Measurements from ENCODE around the gene MAP3K1.
A peak's percentile ranks its signal among the peaks of the same experiment; 100 is the strongest.

Gene MAP3K1

GRCh38 chr5:56825222-56825824 is 10.0 kb downstream of the MAP3K1 start:
- H3K27ac Mint-ChIP-seq: peak overlapping the region; percentile 7
- no peaks in the 10 kb centered on the region for H3K27me3 Mint-ChIP-seq
- H3K4me3 Mint-ChIP-seq: peak overlapping the region; percentile 2
- no peaks in the 10 kb centered on the region for H3K9me3 Mint-ChIP-seq (ENCODE audit: low read depth)
- H3K36me3 Mint-ChIP-seq: peaks cover 4% of the 10 kb centered on the region
- peaks cover 86% of the 10 kb centered on the region for H3K4me1 Mint-ChIP-seq (ENCODE audit: low read depth)

GRCh38 chr5:56827049-56827448 is 11.7 kb downstream of the MAP3K1 start:
- H3K27ac Mint-ChIP-seq: peak overlapping the region; percentile 71
- peaks cover 90% of the 10 kb centered on the region for H3K4me1 Mint-ChIP-seq (ENCODE audit: low read depth)
- peaks cover 4% of the 10 kb centered on the region for H3K36me3 Mint-ChIP-seq
- no peaks in the 10 kb centered on the region for H3K27me3 Mint-ChIP-seq
- H3K4me3 Mint-ChIP-seq: no peak overlapping the region
- no peaks in the 10 kb centered on the region for H3K9me3 Mint-ChIP-seq (ENCODE audit: low read depth)

DNA sequence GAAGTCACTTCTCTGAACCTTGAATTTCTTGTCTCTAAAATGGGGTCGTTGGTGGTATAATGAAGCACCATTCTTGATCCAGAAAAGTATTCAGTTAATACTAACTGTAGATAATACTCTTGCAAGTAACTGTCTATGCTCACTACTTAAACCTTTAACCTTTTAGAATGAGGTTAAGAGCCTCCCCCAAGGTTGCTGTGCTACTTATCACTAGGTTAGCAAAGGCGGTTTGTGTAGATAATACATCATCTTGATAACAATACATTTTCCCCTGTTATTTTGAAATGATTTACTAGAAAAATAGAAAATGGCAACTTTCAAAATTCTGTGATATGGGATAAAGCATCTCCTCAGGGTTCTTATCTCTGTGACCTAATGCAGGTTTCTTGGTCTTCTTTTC is 12.6 kb downstream of the MAP3K1 start:
- Mint-ChIP-seq H3K9me3 (ENCODE audit: low read depth) (no peaks in the 10 kb centered on the region), H3K4me3 (no peak overlapping the region)

DNA sequence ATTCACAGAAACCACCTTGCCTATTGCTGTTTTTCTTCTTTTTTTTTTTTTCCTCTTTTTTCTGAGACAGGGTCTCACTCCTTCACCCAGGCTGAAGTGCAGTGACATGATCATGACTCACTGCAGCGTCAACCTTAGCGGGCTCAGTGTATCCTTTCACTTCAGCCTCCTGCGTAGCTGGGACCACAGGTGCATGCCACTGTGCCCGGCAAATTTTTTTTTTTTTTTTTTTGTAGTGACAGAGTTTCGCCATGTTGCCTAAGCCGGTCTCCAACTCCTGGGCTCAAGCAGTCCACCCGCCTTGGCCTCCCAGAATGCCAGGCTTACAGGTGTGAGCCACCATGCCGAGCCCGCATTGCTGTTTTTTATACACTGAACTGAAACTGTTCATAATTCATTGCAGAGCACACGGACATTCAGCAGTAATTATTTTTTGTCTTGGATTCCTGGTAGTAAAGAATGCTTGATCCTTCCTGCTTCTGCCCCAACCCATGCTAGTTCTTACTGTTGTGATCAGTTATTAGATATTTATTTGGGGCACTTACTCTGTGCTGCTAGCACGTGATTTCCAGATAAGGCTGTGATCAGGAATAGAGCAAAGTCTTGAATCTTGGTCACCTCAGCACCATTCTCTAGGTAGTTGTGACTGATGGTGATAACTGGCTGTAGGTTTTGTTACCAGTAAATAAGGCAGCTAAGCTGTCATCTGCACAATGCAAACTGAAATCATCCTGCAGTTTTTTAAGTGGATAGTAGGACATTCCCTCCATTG is 14.0 kb downstream of the MAP3K1 start:
- H3K4me3 Mint-ChIP-seq: peak overlapping the region; percentile 42
- H3K27me3 Mint-ChIP-seq: no peaks in the 10 kb centered on the region
- no peaks in the 10 kb centered on the region for H3K9me3 Mint-ChIP-seq (ENCODE audit: low read depth)
- peak overlapping the region; percentile 82 for H3K27ac Mint-ChIP-seq
- H3K4me1 Mint-ChIP-seq (ENCODE audit: low read depth): peaks cover 90% of the 10 kb centered on the region
- H3K36me3 Mint-ChIP-seq: no peaks in the 10 kb centered on the region

More for the DNA sequence above, 12.6 kb downstream of the MAP3K1 start:
- H3K27ac Mint-ChIP-seq: peak overlapping the region; percentile 59
- peaks cover 89% of the 10 kb centered on the region for H3K4me1 Mint-ChIP-seq (ENCODE audit: low read depth)
- H3K36me3 Mint-ChIP-seq: no peaks in the 10 kb centered on the region
- no peaks in the 10 kb centered on the region for H3K27me3 Mint-ChIP-seq

DNA sequence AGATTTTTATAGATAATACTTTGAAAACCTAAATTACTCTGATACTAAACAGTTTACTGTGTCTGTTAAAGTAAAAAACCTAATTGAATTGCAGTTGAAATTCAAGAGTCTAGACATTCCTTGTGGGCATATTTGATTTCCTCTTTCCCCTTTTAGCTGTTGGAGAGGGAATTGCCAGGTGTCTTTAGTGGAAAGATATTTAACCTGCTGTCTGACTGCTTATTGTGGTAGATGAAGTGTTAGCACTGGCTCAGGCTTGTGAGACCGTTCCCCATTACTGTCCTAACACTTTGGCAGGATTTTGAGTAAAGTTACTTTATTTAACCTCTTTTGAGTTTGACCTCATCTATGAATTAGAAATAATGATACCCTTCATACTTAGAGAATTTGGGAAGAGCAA is 16.4 kb downstream of the MAP3K1 start:
- Mint-ChIP-seq H3K4me1 (ENCODE audit: low read depth) (peaks cover 88% of the 10 kb centered on the region), H3K9me3 (ENCODE audit: low read depth) (no peaks in the 10 kb centered on the region), H3K27ac (peak overlapping the region; percentile 71), H3K4me3 (no peak overlapping the region), H3K27me3 (no peaks in the 10 kb centered on the region), H3K36me3 (no peaks in the 10 kb centered on the region)

DNA sequence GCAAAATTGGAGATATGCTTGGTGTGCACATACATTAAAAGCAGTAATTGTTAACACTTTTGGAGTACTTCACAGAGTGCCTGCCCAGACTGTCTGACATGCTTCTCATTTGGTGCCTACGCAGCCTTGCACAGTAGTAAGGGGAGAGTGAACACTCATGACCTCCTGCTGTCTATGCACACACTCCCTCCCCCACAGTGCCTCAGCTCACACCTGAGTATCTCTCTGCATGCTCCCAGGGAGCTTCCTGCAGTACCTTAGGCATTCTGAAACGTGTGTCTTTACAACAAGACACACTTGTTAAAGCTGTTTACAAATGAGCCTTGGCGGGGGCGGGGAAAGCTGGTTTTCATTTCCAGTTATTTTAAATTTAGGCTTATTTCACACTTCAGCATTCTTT is 18.0 kb downstream of the MAP3K1 start:
- H3K4me3 Mint-ChIP-seq: no peak overlapping the region
- no peaks in the 10 kb centered on the region for H3K27me3 Mint-ChIP-seq
- H3K27ac Mint-ChIP-seq: peak overlapping the region; percentile 47
- H3K4me1 Mint-ChIP-seq (ENCODE audit: low read depth): peaks cover 91% of the 10 kb centered on the region
- no peaks in the 10 kb centered on the region for H3K36me3 Mint-ChIP-seq
- H3K9me3 Mint-ChIP-seq (ENCODE audit: low read depth): no peaks in the 10 kb centered on the region

- Mint-ChIP-seq H3K4me3 (no peak overlapping the region), H3K36me3 (no peaks in the 10 kb centered on the region), H3K27ac (peak overlapping the region; percentile 82), H3K4me1 (ENCODE audit: low read depth) (peaks cover 84% of the 10 kb centered on the region), H3K9me3 (ENCODE audit: low read depth) (no peaks in the 10 kb centered on the region), H3K27me3 (no peaks in the 10 kb centered on the region)
These were observed 22.0 kb downstream of the MAP3K1 start for GRCh38 chr5:56837381-56837780.

DNA sequence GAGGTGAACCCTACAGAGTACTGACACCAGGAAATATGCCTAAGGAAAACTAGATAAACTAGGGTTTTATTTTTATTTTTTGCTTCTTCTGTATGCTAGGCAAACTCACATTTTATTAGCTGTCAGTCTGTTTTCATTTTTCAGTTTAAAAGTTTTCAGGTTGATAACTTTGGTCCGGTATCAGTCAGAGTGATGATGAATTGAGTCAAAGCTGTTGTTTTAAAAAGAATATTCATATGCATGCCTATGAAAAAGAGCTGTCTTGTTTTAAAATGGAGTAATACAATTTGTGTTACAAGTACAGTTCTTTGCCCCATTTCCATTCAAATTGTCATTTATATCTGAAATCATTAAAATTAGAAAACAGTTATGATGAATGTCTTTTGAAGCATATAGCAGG is 22.6 kb downstream of the MAP3K1 start:
- Mint-ChIP-seq H3K9me3 (ENCODE audit: low read depth) (no peaks in the 10 kb centered on the region), H3K4me3 (no peak overlapping the region), H3K36me3 (no peaks in the 10 kb centered on the region), H3K27me3 (no peaks in the 10 kb centered on the region), H3K27ac (peak overlapping the region; percentile 82), H3K4me1 (ENCODE audit: low read depth) (peaks cover 80% of the 10 kb centered on the region)

GRCh38 chr5:56838409-56839039 is 23.2 kb downstream of the MAP3K1 start:
- Mint-ChIP-seq H3K27me3 (no peaks in the 10 kb centered on the region), H3K4me1 (ENCODE audit: low read depth) (peaks cover 78% of the 10 kb centered on the region), H3K27ac (peak overlapping the region; percentile 82)

DNA sequence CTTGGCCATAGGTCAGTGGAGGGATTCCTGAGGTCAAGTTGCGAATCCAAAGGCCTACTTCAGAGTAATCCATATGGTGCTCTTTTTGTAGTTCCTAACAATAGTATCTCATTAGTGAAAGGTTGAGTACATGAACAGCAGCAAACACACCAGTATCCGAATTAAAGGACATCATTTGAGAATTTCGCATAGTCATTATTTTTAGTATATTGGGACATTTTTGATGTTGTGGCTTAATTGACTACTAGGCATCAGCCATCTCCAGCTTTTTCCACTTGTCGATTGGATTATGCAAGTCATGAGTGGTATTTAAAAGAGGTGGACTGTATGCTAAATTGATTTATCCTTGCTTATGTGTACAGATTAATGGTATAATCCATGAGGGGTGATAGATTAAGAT is 23.7 kb downstream of the MAP3K1 start:
- Mint-ChIP-seq H3K27me3 (no peaks in the 10 kb centered on the region), H3K4me1 (ENCODE audit: low read depth) (peaks cover 77% of the 10 kb centered on the region), H3K4me3 (peak overlapping the region; percentile 34), H3K36me3 (no peaks in the 10 kb centered on the region), H3K27ac (peak overlapping the region; percentile 30), H3K9me3 (ENCODE audit: low read depth) (no peaks in the 10 kb centered on the region)

More at GRCh38 chr5:56838409-56839039, 23.2 kb downstream of the MAP3K1 start:
- Mint-ChIP-seq H3K36me3 (no peaks in the 10 kb centered on the region), H3K9me3 (ENCODE audit: low read depth) (no peaks in the 10 kb centered on the region), H3K4me3 (peak overlapping the region; percentile 34)

DNA sequence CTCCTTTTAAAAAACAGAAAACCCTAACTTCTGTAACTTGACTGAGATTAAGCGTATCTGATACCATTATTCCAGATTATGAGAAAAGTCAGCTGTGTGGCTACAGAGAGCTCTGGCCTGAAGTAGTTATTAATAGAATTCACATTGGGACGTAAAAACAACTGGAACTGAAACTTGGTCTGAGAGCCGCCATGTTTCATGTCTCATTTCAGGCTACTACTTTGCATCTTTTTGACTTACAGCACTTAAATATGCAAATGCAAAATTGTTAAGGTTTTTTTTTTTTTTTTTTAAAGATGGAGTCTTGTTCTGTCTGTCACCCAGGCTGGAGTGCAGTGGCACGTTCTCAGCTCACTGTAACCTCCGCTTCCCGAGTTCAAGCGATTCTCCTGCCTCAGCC is 25.2 kb downstream of the MAP3K1 start:
- no peaks in the 10 kb centered on the region for H3K36me3 Mint-ChIP-seq
- no peaks in the 10 kb centered on the region for H3K9me3 Mint-ChIP-seq (ENCODE audit: low read depth)
- no peaks in the 10 kb centered on the region for H3K27me3 Mint-ChIP-seq
- no peak overlapping the region for H3K4me3 Mint-ChIP-seq
- no peak overlapping the region for H3K27ac Mint-ChIP-seq
- H3K4me1 Mint-ChIP-seq (ENCODE audit: low read depth): peaks cover 79% of the 10 kb centered on the region

DNA sequence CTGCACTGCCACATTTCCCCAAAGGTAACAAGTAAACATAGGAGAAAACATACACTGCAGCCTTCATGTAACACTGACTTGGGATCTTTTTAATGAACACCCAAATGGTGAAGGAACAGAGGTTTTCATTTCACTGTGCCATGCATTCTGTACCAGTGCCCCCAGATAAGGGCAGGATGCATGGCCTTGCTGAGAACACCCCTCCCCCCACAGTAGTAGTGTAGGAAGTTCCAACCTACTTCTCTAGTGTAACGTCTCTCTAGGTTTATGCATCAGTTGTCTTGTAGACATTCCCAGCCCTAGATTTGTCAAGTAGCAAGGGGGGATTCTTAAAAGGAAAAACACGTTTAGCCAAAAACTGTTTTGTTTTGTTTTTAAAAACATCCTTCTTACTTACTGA is 29.9 kb downstream of the MAP3K1 start:
- peaks cover 80% of the 10 kb centered on the region for H3K4me1 Mint-ChIP-seq (ENCODE audit: low read depth)
- peaks cover 2% of the 10 kb centered on the region for H3K36me3 Mint-ChIP-seq
- H3K9me3 Mint-ChIP-seq (ENCODE audit: low read depth): no peaks in the 10 kb centered on the region
- H3K27me3 Mint-ChIP-seq: no peaks in the 10 kb centered on the region
- peak overlapping the region; percentile 58 for H3K27ac Mint-ChIP-seq
- peak overlapping the region; percentile 17 for H3K4me3 Mint-ChIP-seq

GRCh38 chr5:56845904-56846480 is 30.6 kb downstream of the MAP3K1 start:
- Mint-ChIP-seq H3K4me3 (no peak overlapping the region), H3K36me3 (peaks cover 2% of the 10 kb centered on the region), H3K4me1 (ENCODE audit: low read depth) (peaks cover 82% of the 10 kb centered on the region), H3K9me3 (ENCODE audit: low read depth) (no peaks in the 10 kb centered on the region), H3K27ac (peak overlapping the region; percentile 58), H3K27me3 (no peaks in the 10 kb centered on the region)

- Mint-ChIP-seq H3K36me3 (peaks cover 2% of the 10 kb centered on the region), H3K9me3 (ENCODE audit: low read depth) (no peaks in the 10 kb centered on the region), H3K27me3 (no peaks in the 10 kb centered on the region), H3K4me1 (ENCODE audit: low read depth) (peaks cover 88% of the 10 kb centered on the region), H3K4me3 (no peak overlapping the region), H3K27ac (no peak overlapping the region)
These were observed 32.9 kb downstream of the MAP3K1 start for GRCh38 chr5:56848206-56848605.

GRCh38 chr5:56849671-56850070 is 34.3 kb downstream of the MAP3K1 start:
- Mint-ChIP-seq H3K27ac (peak overlapping the region; percentile 30), H3K4me3 (peak overlapping the region; percentile 42)

More at GRCh38 chr5:56849671-56850070, 34.3 kb downstream of the MAP3K1 start:
- Mint-ChIP-seq H3K9me3 (ENCODE audit: low read depth) (no peaks in the 10 kb centered on the region), H3K4me1 (ENCODE audit: low read depth) (peaks cover 89% of the 10 kb centered on the region), H3K36me3 (peaks cover 4% of the 10 kb centered on the region), H3K27me3 (no peaks in the 10 kb centered on the region)

All from activated naive CD8-positive, alpha-beta T cell (primary cell).